CD4-positive, alpha-beta T cell treated with Interleukin-12 subunit alpha and Interleukin-12 subunit beta, for 1 hour (primary cell): ENCODE measurements around the gene RABL3.
"Not testable (repeated sequence)": the region's sequence is repeated elsewhere in the genome, so short reads cannot be mapped to it uniquely, and the experiment has no call there.

Experiments used
- DNase-seq: peaks from one replicate; pipeline ENCODE4 v3.0.0-alpha.2; 2020

Gene RABL3

DNA sequence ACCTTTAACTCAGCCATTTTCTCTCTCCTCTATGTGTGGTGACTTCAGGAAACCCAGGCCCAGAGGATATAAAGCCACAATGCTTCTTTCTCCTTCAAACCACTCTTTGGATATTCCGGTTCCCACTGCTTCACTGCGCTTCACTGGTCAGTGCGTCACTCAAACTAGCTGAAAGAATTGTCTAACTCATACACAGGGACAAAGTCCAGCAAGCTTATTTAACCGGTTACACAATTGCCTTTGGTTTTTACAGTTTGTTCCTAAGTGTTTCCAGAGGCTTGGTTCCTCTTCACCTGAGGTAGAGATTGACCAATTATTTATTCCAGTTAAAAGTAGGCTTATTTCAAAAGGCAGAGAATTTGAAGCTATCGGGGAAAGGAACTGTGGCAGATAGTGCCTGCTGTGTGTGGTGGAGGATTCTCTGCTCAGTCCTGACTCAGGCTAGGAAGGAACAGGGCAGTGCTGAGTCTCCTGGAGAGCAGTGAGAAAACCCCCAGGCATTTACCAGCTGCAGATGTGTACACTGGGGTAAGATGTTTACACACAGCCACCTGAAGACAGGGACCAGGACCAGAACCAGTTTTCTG, 60.1 kb downstream of the RABL3 start, which contains the start of gene HGD:
TSS of gene HGD (minus strand) at position 145 of the 587 bp plus-strand sequence. CDS start at position 17, 128 bp downstream.
- DNase-seq = no peak

DNA sequence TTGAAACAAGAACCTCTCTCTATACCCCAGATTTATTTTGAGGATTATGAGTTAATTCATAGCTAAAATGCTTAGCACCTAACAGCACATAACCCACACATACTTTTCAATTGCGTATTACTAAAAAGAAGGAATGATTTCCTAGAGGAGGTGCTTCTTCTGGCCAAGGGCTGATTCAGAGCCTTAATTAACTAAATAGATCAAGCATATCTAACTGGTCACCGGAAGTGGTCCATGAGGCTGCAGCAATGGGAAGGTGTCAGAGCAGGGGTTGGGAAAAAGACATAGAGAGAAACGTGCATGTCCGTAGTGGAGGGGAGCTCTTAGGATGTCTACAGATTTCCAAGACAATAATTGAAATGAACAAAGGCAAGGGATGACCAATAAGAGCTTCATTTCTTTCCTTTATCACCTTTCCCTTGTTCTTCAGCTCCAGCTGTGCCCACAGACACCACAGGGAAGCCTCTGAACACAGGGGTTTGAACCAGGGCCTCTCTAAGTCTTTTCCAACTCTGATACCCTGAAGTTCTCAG, 60.7 kb downstream of the RABL3 start:
- no peak for DNase-seq

DNA sequence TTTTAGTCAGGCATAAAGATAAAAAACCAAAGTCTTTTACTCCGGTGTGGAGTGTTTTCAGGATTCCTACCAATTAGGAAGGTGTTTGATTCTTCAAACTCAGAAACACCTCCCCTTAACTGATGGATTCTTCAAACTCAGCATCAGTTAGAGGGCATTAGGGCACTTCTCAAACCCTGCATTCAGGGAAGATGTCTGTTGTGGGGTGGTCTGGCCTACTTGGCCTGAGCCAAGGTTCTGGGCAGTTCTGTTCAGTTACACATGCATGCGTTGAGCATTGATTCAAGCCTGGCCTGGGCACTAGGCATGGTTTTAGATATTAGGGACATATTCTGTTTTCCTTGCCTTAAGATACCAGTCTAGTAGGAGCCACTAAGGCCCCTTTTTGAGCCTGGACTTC, 61.3 kb downstream of the RABL3 start:
- no peak for DNase-seq

DNA sequence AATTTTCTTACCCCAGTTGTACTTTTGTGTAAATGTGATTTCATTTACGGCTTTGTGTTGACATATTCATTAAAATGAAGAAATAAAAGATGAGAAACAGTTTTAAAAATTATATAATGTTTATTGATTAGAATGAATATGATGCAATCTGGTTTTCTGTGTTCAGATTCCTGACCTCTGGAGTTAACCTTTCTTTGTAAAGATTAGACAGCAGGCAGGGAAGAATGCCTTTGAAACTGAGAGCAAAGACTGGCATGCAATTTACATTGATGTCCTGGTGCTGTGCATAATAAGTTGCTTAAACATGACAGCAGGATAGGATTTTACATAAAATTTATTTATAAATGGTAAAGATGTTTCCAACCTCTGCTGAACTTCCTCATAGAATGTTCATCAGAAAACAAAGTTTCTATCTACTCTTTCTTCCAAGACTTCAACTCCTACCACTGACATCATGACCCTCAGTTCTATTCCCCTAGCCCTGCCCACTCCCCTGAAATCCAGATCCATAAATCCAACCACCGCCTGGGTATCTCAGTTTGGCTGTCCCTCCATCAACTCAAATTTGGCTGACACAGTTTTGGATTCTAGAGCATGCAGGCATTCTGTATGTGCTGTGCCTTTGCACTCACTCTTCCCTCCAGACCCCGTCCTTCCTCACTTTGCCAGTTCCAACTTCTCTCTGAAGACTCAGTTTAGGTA, 62.0 kb downstream of the RABL3 start:
- no peak for DNase-seq

DNA sequence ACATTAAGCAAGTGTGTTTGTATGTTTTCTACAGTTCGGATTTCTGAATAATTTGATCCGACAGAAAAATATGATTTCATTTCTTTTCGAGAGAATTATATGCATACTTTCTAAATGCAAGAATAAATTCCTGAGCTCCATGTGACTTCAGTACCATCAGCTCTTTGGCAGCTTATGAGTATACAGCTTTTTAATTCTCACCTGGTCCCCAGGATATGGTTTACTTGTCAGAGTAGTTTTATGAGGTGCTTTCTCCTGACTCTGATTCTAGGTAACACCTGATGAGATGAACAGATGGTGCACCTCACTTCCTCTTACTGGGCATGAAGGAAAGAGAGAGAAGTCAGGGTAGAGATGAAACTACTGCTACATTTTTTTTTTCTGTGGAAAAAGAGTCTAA, 63.3 kb downstream of the RABL3 start:
- no peak for DNase-seq

DNA sequence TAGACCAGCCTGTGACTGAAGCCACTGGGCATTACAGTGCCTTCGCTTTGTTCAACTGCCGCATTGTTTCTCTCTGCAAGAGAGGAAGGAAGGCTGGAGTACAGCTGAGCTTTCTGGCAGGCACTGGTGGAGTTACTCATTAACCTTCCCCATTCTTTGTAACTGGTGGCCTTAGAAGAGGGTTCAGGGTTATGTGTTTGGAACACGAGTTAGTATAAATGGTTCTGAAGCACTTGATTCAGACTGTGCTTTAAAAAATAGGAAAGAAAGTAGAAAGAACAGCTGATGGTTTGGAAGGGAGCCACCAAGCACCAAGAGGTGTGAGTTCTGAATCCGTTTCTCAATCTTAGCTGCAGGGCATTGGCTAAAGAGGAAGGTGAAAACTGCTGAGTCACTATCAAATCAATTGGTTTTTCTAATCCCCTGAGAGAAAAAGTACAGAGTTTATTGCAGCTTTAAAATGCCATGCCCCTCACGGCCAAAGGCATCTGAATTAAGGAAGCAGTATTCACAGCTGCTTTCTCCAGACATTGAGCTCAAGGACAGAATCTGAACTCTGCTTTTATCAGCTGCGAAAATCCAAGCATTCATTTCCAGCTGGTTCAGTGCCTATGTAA, 63.9 kb downstream of the RABL3 start:
- no peak for DNase-seq

DNA sequence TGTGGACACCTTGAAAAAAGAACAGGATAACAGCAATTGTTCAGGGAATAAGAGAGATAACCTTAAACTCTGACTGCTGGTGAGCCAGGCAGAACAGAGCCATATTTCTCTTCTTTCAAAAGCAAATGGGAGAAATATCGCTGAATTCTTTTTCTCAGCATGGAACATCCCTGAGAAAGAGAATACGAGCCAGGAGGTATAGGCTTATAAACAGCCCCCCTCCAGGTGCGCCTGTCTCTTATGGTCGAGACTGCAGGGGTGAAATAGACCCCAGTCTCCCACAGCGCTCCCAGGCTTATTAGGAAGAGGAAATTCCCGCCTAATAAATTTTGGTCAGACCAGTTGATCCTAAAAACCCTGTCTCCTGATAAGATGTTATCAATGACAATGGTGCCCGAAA, 65.1 kb downstream of the RABL3 start:
- DNase-seq = not testable (repeated sequence)

DNA sequence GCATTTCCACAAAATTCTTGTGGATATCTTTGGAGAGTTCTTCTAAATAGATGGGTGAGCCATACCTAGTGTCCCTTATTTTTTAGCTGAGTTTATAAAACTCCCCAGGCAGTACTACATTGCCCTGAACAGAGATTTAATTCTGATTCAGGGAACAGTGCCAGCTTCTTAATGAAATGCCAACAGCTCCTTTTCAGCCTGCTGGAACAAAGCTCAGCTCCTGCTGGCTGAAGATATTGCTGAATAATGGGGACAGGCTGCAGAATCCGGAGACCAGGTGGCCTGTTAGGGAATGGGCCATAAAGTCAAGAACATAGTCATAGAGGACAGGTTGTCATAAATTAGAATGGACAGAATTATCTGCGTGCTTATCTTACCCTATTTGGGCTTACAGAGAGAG, 69.2 kb downstream of the RABL3 start:
- no peak for DNase-seq

DNA sequence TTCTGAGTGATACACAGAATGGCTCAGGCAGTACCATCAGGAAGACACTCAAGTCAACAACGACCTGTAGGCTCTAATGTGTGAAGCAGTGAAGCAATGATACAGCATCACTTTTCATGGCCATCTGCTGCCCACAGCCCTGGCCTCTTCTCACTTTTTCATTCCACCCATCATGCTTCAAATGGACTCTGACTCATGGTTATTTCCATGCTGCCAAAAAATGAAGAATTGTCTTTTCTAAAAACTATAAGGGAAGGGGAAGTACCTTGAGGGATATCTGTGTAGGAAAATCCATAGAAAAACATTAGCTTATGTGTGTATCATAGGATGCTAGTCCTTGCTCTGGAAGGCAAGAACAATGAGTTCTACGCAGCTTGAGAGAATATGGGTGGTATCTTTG, 71.7 kb downstream of the RABL3 start:
- no peak for DNase-seq

DNA sequence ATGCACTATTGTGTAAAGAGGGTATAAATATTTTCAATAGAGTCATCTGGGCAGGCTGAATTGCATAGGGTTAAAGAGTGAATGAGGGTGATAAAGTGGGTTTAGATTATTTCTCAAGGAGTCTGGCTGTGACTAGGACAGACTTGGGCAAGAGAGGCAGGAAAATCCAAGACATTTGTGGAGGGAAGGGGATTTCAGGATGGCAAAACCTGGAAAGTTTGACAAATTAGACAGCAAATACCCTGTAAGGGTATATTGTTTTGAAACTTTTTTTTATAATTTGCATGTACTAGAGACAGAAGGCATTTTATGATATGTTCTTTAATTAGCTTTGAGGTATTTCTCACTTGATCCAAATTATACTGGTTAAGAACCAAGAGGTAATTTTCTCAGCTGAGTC, 77.4 kb downstream of the RABL3 start:
- DNase-seq = no peak

DNA sequence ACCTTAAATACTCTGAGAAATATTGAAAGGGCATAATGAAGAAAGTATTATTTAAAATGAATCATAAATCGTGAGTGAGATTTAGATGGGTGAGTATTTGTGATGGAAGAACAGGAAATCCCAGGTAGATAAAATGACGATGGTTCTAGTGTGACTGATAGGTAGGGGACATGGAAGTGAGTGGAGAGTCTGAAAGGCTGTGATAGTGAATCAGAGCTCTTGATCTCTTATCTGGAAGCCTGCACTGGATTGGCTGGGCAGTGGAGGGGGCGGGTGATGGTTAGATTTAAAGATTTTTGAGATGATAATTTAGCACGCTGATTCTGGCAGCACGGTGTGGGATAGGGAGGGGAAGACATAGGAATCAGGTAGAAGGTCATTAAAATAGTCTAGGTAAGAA, 80.4 kb downstream of the RABL3 start:
- DNase-seq = no peak

DNA sequence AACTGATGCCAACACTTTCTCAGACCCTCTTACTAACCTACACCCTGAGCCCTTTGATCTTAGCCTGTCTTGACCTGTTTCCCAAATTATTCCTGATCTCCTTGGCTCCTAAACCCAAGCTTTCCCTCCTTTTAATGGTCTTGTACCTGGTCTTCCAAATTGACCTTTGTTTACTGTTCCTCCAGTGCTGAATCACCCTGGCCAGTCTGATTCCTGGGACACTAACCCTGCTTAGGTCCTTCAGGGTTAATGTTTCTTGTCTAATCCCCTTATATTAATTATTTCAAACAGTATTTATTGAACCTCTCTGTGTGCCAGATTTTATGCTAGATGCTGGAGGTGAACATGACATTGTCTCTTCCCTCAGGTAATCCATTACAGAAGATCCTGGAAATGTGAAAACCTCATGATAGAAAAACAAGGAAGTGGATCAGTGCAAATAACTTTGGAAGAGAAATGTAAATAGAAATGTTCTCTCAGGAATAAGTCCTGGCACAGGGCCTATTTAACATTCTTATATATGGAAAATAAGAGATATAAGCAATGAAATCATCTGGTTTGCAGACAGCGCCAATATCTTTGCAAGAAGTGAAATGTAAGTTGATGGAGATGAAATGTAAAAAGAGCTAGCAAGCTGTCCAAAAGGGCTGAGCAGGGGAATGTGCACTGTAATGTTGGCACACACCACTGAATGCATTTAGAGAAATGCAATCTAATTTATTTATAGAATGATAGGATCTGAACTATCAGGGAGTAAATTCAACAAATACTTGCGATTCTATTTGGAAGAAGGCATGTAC, 81.0 kb downstream of the RABL3 start:
- no peak for DNase-seq

DNA sequence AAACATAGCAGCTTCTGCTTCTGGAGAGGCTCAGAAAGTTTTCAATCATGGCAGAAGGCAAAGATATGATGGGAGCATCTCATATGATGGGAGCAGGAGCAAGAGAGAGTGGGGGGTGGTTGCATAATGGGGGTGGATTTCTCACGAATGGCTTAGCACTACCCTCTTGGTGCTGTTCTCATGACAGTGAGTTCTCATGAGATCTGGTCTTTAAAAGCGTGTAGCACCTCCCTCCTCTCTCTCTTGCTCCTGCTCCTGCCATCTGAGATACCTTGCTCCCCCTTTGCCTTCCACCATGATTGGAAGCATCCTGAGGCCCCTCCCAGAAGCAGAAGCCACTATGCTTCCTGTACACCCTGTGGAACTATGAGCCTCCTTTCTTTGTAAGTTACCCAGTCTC, 82.5 kb downstream of the RABL3 start:
- DNase-seq = no peak

DNA sequence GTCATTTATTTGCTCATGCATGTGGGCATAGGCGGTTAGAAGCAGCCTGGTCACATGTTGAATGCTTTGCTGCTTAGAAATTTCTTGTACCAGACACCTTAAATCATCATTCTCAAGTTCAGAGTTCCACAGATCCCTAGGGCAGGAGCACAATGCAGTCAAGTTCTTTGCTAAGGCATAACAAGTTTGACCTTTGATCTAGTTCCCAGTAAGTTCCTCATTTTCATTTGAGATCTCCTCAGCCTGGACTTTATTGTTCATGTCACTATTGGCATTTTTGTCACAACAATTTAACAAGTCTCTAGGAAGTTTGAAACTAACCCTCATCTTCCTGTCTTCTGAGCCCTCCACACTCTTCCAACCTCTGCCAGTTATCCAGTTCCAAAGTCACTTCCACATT, 83.0 kb downstream of the RABL3 start:
- DNase-seq = no peak

DNA sequence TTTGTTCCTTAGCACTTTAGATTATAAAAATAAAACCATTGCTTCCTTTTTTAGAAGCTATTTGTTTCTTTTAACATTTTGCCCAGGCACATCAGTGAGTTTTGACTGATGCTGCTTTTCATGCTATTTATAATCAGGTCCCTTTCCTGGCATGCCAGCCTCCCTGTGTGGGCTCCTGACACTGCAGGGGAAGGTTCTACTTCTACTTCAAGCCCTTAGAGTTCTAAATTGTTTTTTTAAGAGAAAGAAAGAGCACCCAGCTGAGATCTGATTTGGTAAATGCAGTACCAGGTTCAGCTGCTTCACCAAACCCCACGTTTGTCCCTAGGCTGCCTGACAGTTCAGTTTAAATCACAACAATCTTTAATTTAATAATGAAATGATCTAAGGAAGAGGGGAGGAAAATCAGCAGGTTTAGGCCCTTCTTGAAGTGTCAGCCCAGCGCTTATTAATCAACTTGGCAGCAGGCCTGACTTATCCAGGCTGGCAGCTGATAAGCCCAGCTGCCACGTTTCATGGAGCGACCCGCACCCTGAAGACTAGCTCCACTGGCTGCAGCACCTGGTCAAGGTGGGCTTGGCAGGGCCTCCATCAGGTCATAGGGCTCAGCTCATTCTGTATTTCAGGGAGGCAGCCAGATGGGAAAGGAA, 89.3 kb downstream of the RABL3 start:
- DNase-seq = no peak

DNA sequence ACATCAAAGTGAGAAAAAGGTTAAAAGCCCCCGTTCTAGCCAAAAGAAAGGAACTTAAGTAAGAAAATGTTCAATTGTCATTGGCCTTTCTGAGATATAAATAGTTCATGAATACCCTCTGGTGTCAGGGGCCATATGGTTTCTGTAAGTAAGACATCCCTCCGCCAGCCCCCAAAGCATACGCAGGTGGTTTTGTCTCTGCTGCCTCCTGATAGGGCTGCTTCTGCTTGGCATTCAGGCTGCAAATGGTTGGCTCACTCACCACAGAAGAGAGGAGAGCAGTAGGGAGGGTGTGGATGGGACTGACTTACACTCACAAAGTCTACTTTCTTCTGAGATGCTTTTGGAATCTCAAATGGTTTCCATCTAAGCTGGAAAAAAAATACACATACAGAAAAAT, 90.0 kb downstream of the RABL3 start:
- no peak for DNase-seq

DNA sequence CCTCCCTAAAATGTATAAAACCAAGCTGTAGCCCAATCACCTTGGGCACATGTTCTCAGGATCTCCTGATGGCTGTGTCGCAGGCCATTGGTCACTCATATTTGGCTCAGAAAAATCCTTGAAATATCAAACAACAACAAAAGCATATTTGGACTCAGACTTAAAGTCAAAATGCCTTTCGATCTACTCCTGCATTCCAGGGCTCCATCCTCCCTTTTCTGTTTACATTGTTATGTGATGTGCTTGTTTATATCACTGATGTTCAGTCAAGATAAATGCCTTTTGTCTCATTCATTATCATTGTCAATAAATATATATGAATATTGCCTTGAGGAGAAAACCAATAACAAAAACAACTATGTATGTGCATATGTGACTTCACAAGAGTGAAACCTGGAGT, 92.0 kb downstream of the RABL3 start:
- no peak for DNase-seq

DNA sequence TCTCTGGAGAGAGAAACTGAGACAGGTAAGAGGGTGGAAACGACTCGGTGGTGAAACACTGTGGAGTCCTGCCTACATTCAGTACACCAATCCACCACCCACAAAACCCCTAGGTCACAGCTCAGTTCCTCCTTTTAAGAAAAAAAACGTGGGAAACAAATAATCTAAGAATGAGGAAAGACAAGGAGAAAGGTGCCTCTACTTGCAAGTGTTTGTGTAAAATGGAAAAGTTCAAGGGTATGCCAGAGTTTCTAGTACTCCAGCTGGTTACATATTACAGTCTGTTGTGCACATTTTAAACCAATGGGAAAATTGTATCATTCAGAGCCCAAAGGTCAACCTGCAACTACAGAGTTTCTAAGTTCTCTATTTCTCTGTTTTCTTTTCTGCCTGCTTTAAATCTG, 92.5 kb downstream of the RABL3 start:
- DNase-seq = no peak

DNA sequence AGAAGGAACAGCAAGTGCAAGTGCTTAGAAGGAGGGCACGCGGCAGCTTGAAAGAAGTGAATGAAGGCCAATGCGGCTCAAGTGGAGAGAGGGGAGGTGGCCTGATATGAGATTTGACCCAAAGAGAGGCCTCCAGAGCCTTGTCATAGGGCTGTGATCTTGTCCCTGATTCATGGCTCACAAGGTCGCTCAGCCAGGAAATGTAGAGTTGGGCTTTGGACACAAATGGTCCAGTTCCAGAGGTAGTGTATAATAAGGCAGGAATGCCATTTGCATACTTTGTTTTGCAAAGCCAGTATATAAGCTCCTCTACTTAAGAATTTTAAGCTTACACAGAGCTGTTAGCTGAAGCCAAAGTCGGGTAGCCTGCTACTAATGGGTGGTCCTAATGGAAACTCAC, 94.0 kb downstream of the RABL3 start:
- DNase-seq = no peak

DNA sequence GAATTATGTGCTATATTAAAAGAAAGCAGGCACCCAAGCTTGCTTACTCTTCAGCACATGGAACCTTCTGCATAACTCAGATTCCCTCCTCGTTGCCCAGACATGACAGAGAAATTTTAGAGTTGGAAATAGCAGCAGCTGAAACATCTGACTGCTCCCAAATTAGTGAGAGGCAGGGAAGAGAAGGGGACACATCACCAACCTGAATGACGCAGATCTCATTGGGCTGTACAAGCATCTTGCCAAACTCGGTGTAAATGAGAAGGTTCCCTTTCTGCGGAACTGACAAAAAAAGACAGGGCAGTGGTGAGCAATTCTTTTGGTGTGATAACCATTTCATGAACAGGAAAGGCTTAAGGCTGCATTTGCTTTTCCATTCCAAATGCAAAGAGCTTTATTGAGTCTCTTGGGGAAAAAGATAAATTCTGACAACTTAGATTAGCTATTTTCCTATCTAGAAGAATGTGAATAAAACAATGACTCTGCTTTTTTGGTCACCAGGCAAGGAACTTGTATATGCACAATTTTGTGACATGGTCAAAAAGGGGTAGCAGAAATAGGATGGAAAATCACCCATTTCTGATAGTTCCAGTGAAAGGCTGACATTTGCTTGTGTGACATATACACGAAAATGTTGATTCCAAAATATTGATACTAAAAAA, 95.4 kb downstream of the RABL3 start:
- no peak for DNase-seq

DNA sequence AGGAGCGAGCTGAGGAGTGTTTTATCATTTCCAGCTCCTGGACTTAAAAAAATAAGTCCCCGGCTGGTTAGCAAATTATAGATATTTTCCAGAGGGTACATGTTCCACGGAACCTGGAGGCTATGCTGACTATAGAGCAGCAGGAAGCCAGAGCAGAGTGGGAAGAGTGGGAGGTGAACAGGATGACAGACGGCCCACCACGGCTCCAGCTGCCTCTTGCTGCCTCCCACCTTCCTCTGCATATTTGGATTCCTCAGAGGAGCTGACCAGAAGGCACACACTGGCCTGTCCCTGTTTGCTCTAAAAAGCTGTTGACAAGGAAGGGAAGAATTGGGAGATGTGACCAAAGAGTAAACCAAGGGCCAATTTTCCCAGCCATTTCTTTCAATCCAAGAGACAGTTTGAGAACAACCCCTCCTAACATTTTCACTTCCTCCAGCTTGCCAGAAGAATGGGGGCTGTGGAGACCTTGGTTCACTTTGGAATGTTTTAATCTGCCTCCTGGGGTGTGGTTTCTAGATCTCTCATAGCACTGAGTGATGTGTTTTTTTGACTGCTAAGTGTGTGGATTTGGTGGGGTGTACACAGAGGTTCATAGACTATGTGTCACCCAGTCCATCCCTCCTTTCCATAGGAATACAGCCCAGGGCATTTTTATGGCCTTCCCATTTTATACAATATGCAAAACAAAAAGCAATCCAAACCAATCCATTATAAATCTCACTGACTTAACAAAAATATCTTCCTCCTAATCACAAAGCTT, 97.1 kb downstream of the RABL3 start:
- no peak for DNase-seq
